H9 (cell line): ENCODE data around the gene FGF4. TPM values are rescaled to one million over a fixed set of nuclear protein-coding genes. Genes with fewer than 3 reads are reported as not detected.

ENCODE experiments used
- DNase-seq: peaks from one replicate; pipeline ENCODE4 v3.0.0-alpha.2; 2017
- H2AFZ ChIP-seq: one replicate; pipeline ENCODE4 v1.6.1; 2013; ENCODE audit warnings: mild to moderate bottlenecking, low read length, control low read depth, moderate library complexity
- H2AK5ac ChIP-seq: 2 replicates; pipeline ENCODE4 v1.6.1; 2013; ENCODE audit warnings: low read length, control low read depth, mixed read lengths; ENCODE audit not compliant: insufficient read length
- H2BK120ac ChIP-seq: one replicate; pipeline ENCODE4 v1.6.1; 2013; ENCODE audit warnings: low read depth, mild to moderate bottlenecking, low read length, control low read depth, inconsistent platforms; ENCODE audit not compliant: poor library complexity, severe bottlenecking
- H2BK12ac ChIP-seq: 2 replicates; pipeline ENCODE4 v1.6.1; 2013; ENCODE audit warnings: low read length, control low read depth, mixed read lengths, low read depth; ENCODE audit not compliant: insufficient read length
- H2BK15ac ChIP-seq: 2 replicates; pipeline ENCODE4 v1.6.1; 2013; ENCODE audit warnings: low read depth, low read length, control low read depth
- H2BK20ac ChIP-seq: one replicate; pipeline ENCODE4 v1.6.1; 2013; ENCODE audit warnings: low read depth, mild to moderate bottlenecking, low read length, control low read depth, inconsistent platforms; ENCODE audit not compliant: poor library complexity, severe bottlenecking
- H2BK5ac ChIP-seq: 2 replicates; pipeline ENCODE4 v1.6.1; 2013; ENCODE audit warnings: low read length, control low read depth, mixed read lengths; ENCODE audit not compliant: insufficient read length
- H3K14ac ChIP-seq: 2 replicates; pipeline ENCODE4 v1.6.1; 2013; ENCODE audit warnings: low read length, control low read depth; ENCODE audit not compliant: insufficient read depth
- H3K18ac ChIP-seq: 2 replicates; pipeline ENCODE4 v1.6.1; 2013; ENCODE audit warnings: low read depth, mild to moderate bottlenecking, mixed read lengths, low read length, control low read depth; ENCODE audit not compliant: insufficient read length
- H3K23ac ChIP-seq: 2 replicates; pipeline ENCODE4 v1.6.1; 2013; ENCODE audit warnings: low read length, control low read depth, mixed read lengths, low read depth; ENCODE audit not compliant: insufficient read length
- H3K23me2 ChIP-seq: 2 replicates; pipeline ENCODE4 v1.6.1; 2013; ENCODE audit warnings: low read depth, mild to moderate bottlenecking, mixed read lengths, low read length, control low read depth; ENCODE audit not compliant: insufficient read length, poor library complexity, severe bottlenecking
- H3K27ac ChIP-seq: 2 replicates; pipeline ENCODE4 v1.5.1; 2013; ENCODE audit warnings: low read length, control low read depth, mixed read lengths, low read depth; ENCODE audit not compliant: insufficient read length
- H3K27me3 ChIP-seq: 2 replicates; pipeline ENCODE4 v1.6.1; 2013; ENCODE audit warnings: low read length, control low read depth, inconsistent platforms; ENCODE audit not compliant: insufficient read depth
- H3K4ac ChIP-seq: 2 replicates; pipeline ENCODE4 v1.6.1; 2013; ENCODE audit warnings: low read depth, mild to moderate bottlenecking, control low read depth, inconsistent platforms, low read length, moderate library complexity
- H3K4me1 ChIP-seq: 2 replicates; pipeline ENCODE4 v1.6.1; 2013; ENCODE audit warnings: low read length, control low read depth, inconsistent platforms; ENCODE audit not compliant: insufficient read depth
- H3K4me2 ChIP-seq: 2 replicates; pipeline ENCODE4 v1.6.1; 2013; ENCODE audit warnings: low read length, control low read depth, mixed read lengths; ENCODE audit not compliant: insufficient read length, insufficient read depth
- H3K56ac ChIP-seq: 2 replicates; pipeline ENCODE4 v1.6.1; 2013; ENCODE audit warnings: low read depth, mild to moderate bottlenecking, mixed read lengths, low read length, control low read depth; ENCODE audit not compliant: insufficient read length
- H3K79me1 ChIP-seq: 2 replicates; pipeline ENCODE4 v1.6.1; 2013; ENCODE audit warnings: low read depth, mild to moderate bottlenecking, moderate library complexity, low read length, control low read depth, inconsistent platforms; ENCODE audit not compliant: insufficient read depth, poor library complexity, severe bottlenecking
- H3K79me2 ChIP-seq: 2 replicates; pipeline ENCODE4 v1.6.1; 2013; ENCODE audit warnings: low read length, control low read depth, inconsistent platforms; ENCODE audit not compliant: insufficient read depth
- H3K9ac ChIP-seq: 2 replicates; pipeline ENCODE4 v1.6.1; 2013; ENCODE audit warnings: low read length, control low read depth, mixed read lengths; ENCODE audit not compliant: insufficient read length; ENCODE audit errors: extremely low read depth
- H3K9me3 ChIP-seq: one replicate; pipeline ENCODE4 v1.6.1; 2013; ENCODE audit warnings: low read depth, low read length, inconsistent platforms; ENCODE audit not compliant: control insufficient read depth
- H3T11ph ChIP-seq: one replicate; pipeline ENCODE4 v1.6.1; 2013; ENCODE audit warnings: mild to moderate bottlenecking, low read length, control low read depth, inconsistent platforms
- H4K20me1 ChIP-seq: one replicate; pipeline ENCODE4 v1.6.1; 2013; ENCODE audit not compliant: control insufficient read depth, insufficient read length, insufficient read depth
- H4K5ac ChIP-seq: 2 replicates; pipeline ENCODE4 v1.6.1; 2013; ENCODE audit warnings: low read depth, mild to moderate bottlenecking, mixed read lengths, low read length, control low read depth; ENCODE audit not compliant: insufficient read length
- H4K8ac ChIP-seq: replicated peaks from 2 replicates; pipeline ENCODE4 v1.6.1; 2013; ENCODE audit warnings: low read length, control low read depth, mixed read lengths, low read depth; ENCODE audit not compliant: insufficient read length
- H4K91ac ChIP-seq: 2 replicates; pipeline ENCODE4 v1.6.1; 2013; ENCODE audit warnings: low read depth, mild to moderate bottlenecking, moderate library complexity, mixed read lengths, low read length, control low read depth; ENCODE audit not compliant: insufficient read length
- H3K27ac Mint-ChIP-seq, 3 experiments: 2 replicates in 2 of 3; 3 replicates in 1 of 3; pipeline ENCODE4 v1.8.0; 2020 to 2021; ENCODE audit warnings: mixed read lengths in 3 of 3, mild to moderate bottlenecking in 1 of 3, moderate library complexity in 1 of 3
- H3K27me3 Mint-ChIP-seq: 2 replicates; pipeline ENCODE4 v1.8.0; 2021; ENCODE audit warnings: low read depth, mild to moderate bottlenecking, moderate library complexity, mixed read lengths
- H3K36me3 Mint-ChIP-seq, 3 experiments: 2 replicates in 2 of 3; 3 replicates in 1 of 3; pipeline ENCODE4 v1.8.0; 2020 to 2021; ENCODE audit warnings: low read depth in 3 of 3, mixed read lengths in 3 of 3; ENCODE audit not compliant: insufficient read depth in 1 of 3
- H3K4me1 Mint-ChIP-seq, 2 experiments: 2 replicates each; pipeline ENCODE4 v1.8.0; 2020; ENCODE audit warnings: mixed read lengths in 2 of 2
- H3K4me3 Mint-ChIP-seq, 2 experiments: 2 replicates in 1 of 2; 3 replicates in 1 of 2; pipeline ENCODE4 v1.8.0; 2020 to 2021; ENCODE audit warnings: mild to moderate bottlenecking in 2 of 2, mixed read lengths in 2 of 2, moderate library complexity in 1 of 2
- H3K9me3 Mint-ChIP-seq, 2 experiments: 2 replicates in 1 of 2; 3 replicates in 1 of 2; pipeline ENCODE4 v1.8.0; 2020; ENCODE audit warnings: mild to moderate bottlenecking in 2 of 2, mixed read lengths in 2 of 2, moderate library complexity in 1 of 2
- WGBS: extraction: QIAGEN DNeasy Blood & Tissue Kit; methylation state at CpG from one replicate; pipeline ENCODE4 v1.1.7; 2013; ENCODE audit warnings: missing lambda C conversion rate, low lambda C conversion rate, mixed read lengths; ENCODE audit not compliant: insufficient read length; ENCODE audit errors: extremely low coverage; 5-methylcytosine and 5-hydroxymethylcytosine counted together
- total RNA-seq: library from RNA; stranded (reverse); gene quantifications from 2 replicates; pipeline ENCODE4 v1.2.1, GENCODE V29; 2021
- TF ChIP-seq, protein P1 (sequence below): fragments of 200-600 bp; sonication (generic); conservative IDR thresholded peaks from 3 replicates; pipeline ENCODE4 v1.8.0; 2021; ENCODE audit warnings: antibody characterized with exemption, mild to moderate bottlenecking

The FGF4 gene
- total RNA-seq, 1 experiment from 2014 or later, result 0.68 TPM

DNA sequence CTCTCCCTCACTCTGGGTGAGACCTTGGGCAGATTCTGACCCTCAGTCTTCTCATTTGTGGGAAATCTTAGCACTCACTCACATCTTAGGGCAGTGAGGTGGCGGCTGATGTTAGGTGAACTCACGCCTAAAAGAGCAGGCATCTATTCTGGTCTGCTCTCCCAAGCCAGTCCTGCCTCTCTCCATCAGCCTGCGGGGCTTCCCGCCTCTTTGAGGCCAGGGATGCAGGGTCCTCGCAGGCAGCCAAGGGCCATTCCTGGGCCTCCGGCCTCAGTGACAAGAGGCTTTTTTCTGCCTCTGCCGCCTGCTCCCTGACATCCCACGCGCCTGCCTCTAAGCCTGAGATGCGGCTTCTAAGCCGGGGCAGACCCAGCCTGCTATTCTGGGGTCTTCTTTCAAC is 13.8 kb upstream of the FGF4 start:
- Mint-ChIP-seq H3K27me3 (no peaks in the 10 kb centered on the region; the same call in 1 of the 2 replicates), H3K27ac (no peak overlapping the region), H3K4me3 (no peak overlapping the region), H3K36me3 (no peaks in the 10 kb centered on the region), H3K4me1 (peaks cover 10 to 12% of the 10 kb centered on the region in 2 experiments), H3K9me3 (no peaks in the 10 kb centered on the region)
- Histone ChIP-seq H4K91ac (no peak overlapping the region), H3T11ph (no peak overlapping the region), H3K9me3 (no peaks in the 10 kb centered on the region), H3K18ac (no peak overlapping the region), H2AK5ac (no peak overlapping the region), H2BK15ac (no peak overlapping the region), H3K4ac (no peak overlapping the region), H3K79me1 (no peaks in the 10 kb centered on the region), H2BK12ac (no peak overlapping the region), H3K23ac (no peak overlapping the region), H3K56ac (no peak overlapping the region), H4K20me1 (no peaks in the 10 kb centered on the region), H3K27me3 (no peaks in the 10 kb centered on the region), H4K5ac (no peak overlapping the region), H3K4me1 (0 out of 2 replicates have a peak, but pooled peaks cover 2% of the 10 kb centered on the region), H2AFZ (no peak overlapping the region), H3K9ac (no peak overlapping the region), H3K27ac (no peak overlapping the region), H2BK20ac (no peak overlapping the region), H2BK5ac (no peak overlapping the region), H2BK120ac (no peak overlapping the region), H4K8ac (no peak overlapping the region), H3K4me2 (no peak overlapping the region), H3K14ac (no peak overlapping the region; the same call in 1 of the 2 replicates), H3K23me2 (no peaks in the 10 kb centered on the region), H3K79me2 (no peaks in the 10 kb centered on the region)
- WGBS, result no CpG with 5 or more reads among the region's 11 CpGs
- TF ChIP-seq, protein P1, sequence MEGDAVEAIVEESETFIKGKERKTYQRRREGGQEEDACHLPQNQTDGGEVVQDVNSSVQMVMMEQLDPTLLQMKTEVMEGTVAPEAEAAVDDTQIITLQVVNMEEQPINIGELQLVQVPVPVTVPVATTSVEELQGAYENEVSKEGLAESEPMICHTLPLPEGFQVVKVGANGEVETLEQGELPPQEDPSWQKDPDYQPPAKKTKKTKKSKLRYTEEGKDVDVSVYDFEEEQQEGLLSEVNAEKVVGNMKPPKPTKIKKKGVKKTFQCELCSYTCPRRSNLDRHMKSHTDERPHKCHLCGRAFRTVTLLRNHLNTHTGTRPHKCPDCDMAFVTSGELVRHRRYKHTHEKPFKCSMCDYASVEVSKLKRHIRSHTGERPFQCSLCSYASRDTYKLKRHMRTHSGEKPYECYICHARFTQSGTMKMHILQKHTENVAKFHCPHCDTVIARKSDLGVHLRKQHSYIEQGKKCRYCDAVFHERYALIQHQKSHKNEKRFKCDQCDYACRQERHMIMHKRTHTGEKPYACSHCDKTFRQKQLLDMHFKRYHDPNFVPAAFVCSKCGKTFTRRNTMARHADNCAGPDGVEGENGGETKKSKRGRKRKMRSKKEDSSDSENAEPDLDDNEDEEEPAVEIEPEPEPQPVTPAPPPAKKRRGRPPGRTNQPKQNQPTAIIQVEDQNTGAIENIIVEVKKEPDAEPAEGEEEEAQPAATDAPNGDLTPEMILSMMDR, result no peak
- DNase-seq, result no peak
